PC-3 (cell line): ENCODE data around the gene ADIG.

Experiments used
- EZH2phosphoT487 ChIP-seq: fragments of 300-600 bp; sonication (generic); IDR thresholded peaks from 2 replicates; pipeline ENCODE4 v1.6.1; 2018; ENCODE audit warnings: mild to moderate bottlenecking, antibody characterized with exemption, low read length, borderline replicate concordance
- TF ChIP-seq, protein P1 (sequence below): fragments of 300-600 bp; sonication (generic); conservative IDR thresholded peaks from 2 replicates; pipeline ENCODE4 v1.5.1; 2017; ENCODE audit warnings: antibody characterized with exemption, low read depth, mild to moderate bottlenecking, low read length

GRCh38 chr20:38600057-38600456, 19.1 kb downstream of the ADIG start:
- TF ChIP-seq, protein P1, sequence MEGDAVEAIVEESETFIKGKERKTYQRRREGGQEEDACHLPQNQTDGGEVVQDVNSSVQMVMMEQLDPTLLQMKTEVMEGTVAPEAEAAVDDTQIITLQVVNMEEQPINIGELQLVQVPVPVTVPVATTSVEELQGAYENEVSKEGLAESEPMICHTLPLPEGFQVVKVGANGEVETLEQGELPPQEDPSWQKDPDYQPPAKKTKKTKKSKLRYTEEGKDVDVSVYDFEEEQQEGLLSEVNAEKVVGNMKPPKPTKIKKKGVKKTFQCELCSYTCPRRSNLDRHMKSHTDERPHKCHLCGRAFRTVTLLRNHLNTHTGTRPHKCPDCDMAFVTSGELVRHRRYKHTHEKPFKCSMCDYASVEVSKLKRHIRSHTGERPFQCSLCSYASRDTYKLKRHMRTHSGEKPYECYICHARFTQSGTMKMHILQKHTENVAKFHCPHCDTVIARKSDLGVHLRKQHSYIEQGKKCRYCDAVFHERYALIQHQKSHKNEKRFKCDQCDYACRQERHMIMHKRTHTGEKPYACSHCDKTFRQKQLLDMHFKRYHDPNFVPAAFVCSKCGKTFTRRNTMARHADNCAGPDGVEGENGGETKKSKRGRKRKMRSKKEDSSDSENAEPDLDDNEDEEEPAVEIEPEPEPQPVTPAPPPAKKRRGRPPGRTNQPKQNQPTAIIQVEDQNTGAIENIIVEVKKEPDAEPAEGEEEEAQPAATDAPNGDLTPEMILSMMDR: no peak
- TF ChIP-seq EZH2phosphoT487: no peak
